NCI-H526 treated with DMSO at 0.1 percent for 48 hours (cell line): ENCODE data around the gene ITIH3.
"Not testable (repeated sequence)": the region's sequence is repeated elsewhere in the genome, so short reads cannot be mapped to it uniquely, and the experiment has no call there.

Source experiments
- DNase-seq: peaks from one replicate; lab custom pipeline; 2025; lab: John Stamatoyannopoulos, UW

The ITIH3 gene

GRCh38 chr3:52794612-52795099 is at the start of gene ITIH3:
Gene ITIH3, plus strand, starts transcription at chr3:52794796. Its CDS starts 8 bp downstream, at chr3:52794804.
- DNase-seq = no peak

DNA sequence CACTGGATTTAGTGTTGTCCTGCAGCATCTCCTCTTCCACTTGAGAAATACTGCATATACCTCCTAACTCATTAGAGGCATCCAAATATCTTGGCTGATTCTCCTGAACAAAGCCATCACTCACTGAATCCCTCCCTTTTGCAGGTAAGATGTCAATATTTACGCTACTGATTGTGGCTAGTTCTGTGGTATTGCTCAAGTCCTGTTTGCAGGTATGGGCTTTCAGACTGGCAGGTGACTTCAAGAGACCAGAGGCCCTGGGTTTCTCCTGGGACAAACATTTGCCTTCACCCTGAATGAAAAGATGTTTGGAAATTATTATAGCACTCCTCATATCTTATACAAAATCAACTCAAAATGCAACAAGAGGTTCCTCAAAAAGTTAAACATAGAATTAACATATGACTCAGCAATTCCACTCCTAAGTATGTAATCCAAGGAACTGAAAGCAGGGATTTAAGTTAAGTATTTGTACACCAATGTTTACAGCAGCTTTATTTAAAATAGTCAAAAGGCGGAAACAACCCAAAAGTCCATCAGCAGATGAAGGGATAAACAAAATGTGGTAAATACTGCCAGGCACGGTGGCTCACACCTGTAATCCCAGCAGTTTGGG is 42.4 kb upstream of the ITIH3 start:
- DNase-seq = no peak

- DNase-seq = no peak
Measured at GRCh38 chr3:52754373-52754772, 40.2 kb upstream of the ITIH3 start.

DNA sequence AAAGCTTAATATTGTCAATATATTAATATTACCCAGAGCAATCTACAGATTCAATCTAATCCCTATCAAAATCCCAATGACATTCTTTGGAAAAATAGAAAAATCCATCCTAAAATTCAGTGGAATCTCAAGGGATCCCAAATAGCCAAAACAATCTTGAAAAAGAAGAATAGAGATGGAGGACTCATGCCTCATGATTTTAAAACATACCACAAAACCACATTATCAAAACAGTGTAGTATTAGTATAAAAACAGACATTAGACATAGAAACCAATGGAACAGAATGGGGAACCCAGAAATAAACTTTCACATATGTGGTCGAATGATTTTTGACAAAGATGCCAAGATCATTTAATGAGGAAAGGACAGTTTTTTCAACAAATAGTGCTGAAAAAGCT is 38.5 kb upstream of the ITIH3 start:
- no peak for DNase-seq

GRCh38 chr3:52763466-52763865 is 31.1 kb upstream of the ITIH3 start:
- no peak for DNase-seq

- peak; percentile 35 for DNase-seq
Measured at GRCh38 chr3:52769786-52770455, 24.7 kb upstream of the ITIH3 start.

- peak; percentile 75 for DNase-seq
Measured at GRCh38 chr3:52770496-52771333, 23.9 kb upstream of the ITIH3 start, which contains the start of gene NEK4. Gene NEK4, minus strand, starts transcription at chr3:52770940. Its CDS starts 194 bp downstream, at chr3:52770746.

DNA sequence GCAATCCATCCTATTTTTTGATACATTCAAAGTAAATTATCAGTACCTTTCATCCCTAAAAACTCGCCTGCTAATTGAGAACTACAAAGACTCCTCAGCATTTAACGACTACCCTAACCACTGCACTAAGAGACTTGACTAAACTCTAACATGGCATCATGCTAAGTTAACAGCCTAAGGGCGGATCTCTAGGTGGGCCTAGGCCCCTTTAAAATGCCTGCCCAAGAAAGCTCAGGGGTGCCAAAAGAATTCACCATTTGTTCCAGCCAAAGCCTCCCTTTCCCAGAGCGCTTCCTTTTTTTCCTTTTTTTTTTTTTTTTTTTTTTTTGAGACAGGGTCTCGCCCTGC is 23.3 kb upstream of the ITIH3 start:
- no peak for DNase-seq

- no peak for DNase-seq
Measured at GRCh38 chr3:52771702-52772101, 22.9 kb upstream of the ITIH3 start.

- DNase-seq = no peak
Measured at GRCh38 chr3:52773361-52774065, 21.1 kb upstream of the ITIH3 start.

DNA sequence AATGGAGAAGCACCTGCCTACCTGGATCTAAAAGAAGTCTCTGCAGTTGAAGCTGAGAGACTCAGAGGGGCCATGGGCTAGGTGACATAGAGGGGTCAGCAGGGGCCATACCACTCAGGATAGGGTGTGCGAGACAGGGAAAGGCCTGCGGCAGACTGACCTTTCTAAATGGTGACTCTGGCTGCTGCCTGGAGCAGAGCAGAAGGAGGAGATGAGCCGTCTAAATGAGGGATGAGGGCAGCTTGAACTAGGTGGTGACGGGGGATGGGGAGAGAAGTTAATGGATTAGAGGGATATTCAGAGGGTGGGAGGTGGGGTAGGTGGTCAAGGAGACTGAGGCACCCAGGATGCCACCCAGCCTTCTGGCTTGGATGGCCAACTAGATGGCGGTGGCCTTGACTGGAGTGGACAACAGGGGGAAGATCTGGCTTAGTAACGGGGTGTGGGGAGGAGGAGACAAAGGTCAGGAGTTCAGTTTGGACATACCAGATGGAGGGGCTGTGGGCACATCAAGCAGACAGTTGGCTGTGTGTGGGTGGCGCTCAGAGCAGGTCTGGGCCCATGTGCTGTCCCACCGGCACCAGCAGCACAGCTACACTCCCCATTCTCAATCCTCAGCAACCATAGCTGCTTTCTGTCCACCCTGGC is 20.4 kb upstream of the ITIH3 start:
- no peak for DNase-seq

GRCh38 chr3:52774901-52775864 is 19.4 kb upstream of the ITIH3 start:
- DNase-seq = no peak

- DNase-seq = no peak
Measured at GRCh38 chr3:52775877-52776276, 18.7 kb upstream of the ITIH3 start.

DNA sequence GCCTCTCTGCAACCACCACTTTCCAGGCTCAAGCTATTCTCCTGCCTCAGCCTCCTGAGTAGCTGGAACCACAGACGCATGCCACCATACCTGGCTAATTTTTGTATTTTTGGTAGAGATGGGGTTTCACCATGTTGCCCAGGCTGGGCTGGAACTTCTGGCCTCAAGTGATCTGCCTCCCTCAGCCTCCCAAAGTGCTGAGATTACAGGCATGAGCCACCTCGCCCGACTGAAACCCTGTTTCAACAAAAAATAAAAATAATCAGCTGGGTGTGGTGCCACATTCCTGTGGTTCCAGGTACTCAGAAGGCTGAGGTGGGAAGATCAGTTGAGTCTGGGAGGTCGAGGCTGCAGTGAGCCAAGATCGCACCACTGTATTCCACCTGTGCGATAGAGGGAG is 18.1 kb upstream of the ITIH3 start:
- DNase-seq = not testable (repeated sequence)

- DNase-seq = no peak
Measured at GRCh38 chr3:52777127-52777958, 17.3 kb upstream of the ITIH3 start, which contains the start of gene ITIH1. Gene ITIH1, plus strand, starts transcription at chr3:52777599. Its CDS starts 17 bp downstream, at chr3:52777616.

DNA sequence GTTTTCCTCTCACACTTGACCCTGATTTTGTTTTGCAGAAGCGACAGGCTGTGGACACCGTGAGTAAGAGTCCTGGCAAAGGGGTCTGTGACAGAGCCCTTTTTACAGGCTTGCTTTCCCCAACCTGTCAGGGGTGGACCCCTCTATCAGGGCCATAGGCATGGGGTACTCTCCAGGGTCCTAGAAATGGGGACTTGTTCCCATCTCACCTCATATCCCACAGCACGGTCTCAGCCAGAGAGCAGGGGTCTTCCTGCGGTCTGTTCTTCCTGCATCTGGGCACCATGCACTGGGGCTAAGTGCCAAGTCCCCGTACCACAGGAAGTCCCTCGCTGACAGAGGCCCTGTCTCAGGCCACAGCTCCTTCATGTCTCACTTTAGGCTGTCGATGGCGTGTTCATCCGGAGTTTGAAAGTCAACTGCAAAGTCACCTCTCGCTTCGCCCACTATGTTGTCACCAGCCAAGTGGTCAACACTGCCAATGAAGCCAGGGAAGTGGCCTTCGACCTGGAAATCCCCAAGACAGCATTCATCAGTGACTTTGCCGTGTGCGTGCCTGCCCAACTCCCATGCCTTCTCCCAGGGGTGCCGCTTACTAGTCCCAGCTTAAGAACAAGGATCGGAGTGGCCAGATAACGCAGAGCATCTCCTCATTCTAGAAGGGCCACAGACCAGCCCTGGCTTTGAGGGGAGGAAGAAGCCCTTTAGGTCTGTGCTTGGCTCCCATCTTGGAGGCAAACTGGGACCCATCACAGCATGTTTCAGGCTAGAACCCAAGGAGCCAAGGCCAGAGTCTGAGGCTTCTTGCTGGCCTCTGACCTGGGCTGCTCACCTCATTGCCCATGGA is 16.4 kb upstream of the ITIH3 start:
- DNase-seq = no peak

GRCh38 chr3:52779011-52779836 is 15.4 kb upstream of the ITIH3 start:
- no peak for DNase-seq
